Measurements from ENCODE around the gene POSTN.
"Not testable (repeated sequence)": the region's sequence is repeated elsewhere in the genome, so short reads cannot be mapped to it uniquely, and the experiment has no call there.

POSTN gene

DNA sequence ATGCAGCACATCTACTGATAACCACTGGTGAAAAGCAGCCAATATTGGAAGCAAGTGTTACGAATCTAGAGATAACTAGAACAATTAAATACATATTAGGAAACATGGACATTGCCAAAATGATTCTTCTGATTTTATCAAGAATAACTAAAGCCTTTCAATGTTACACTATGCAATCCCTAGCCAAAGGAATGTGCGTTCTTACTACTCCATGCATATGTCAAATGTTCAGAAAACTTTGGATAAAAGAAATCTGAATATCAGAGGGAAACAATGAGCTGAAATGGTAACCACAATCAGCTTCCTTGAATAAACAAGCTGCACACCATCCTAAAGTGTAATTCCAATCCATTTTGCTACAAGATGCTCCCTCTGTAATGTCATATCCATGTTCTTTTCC is 951 bp upstream of the POSTN start:
- no peak for DNase-seq (ENCODE audit: low read depth)
- TF ChIP-seq, protein P1, sequence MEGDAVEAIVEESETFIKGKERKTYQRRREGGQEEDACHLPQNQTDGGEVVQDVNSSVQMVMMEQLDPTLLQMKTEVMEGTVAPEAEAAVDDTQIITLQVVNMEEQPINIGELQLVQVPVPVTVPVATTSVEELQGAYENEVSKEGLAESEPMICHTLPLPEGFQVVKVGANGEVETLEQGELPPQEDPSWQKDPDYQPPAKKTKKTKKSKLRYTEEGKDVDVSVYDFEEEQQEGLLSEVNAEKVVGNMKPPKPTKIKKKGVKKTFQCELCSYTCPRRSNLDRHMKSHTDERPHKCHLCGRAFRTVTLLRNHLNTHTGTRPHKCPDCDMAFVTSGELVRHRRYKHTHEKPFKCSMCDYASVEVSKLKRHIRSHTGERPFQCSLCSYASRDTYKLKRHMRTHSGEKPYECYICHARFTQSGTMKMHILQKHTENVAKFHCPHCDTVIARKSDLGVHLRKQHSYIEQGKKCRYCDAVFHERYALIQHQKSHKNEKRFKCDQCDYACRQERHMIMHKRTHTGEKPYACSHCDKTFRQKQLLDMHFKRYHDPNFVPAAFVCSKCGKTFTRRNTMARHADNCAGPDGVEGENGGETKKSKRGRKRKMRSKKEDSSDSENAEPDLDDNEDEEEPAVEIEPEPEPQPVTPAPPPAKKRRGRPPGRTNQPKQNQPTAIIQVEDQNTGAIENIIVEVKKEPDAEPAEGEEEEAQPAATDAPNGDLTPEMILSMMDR (conservative IDR thresholded peaks at IDR 0.05; ENCODE audit: low read depth, low read length) = no peak
- H3K4me3 ChIP-seq (ENCODE audit: low read depth, low read length) = no peak overlapping the region

DNA sequence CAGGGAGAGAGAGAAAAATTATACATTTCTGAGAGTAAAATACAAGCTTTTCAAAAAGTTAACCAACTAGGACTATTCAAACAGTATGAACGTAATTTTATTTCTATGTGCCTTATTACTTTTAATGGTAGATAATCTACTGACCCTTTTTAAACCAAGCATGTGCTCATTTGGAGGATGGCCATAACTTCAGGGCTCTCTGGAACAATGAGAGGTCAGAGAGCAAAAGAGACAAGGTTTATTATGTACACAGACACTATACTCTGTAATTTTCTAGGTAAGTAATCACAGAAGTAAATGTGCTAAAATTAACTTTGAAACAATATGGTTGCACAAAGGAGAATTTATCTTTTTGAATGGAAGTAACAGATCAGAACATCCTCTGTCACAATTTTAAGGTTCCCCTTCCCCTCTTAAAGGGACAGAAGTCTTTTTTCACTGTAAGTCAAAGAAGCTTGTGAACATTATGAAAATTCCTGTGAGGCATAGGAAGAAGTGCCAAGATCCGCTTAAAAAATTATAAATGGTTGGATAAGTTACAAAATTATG is 1.0 kb downstream of the POSTN start:
- DNase-seq (ENCODE audit: low read depth) = peak; percentile 31
- peak overlapping the region; percentile 63 for H3K4me3 ChIP-seq (ENCODE audit: low read depth, low read length)
- TF ChIP-seq, protein P1 (conservative IDR thresholded peaks at IDR 0.05; ENCODE audit: low read depth, low read length) = no peak

DNA sequence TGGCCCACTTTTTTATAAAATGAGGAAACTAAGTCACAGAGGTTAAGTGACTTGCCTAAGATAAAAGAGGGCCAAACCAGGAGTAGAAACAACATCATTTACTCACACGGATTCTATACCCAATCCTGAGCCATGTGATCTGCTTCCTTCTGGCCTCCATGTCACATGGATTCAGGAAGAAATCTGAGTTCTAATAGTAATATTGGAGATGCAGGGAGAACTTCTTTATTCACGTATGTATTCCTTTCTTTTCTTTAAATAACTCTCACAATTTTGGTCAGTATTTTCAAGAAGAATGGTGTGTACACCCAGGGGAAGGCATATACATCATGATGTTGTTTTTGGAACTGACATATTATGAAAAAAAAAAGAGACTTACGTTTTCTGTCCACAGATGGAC is 1.8 kb downstream of the POSTN start:
- H3K4me3 ChIP-seq (ENCODE audit: low read depth, low read length) = peak overlapping the region; percentile 63
- DNase-seq (ENCODE audit: low read depth) = no peak
- TF ChIP-seq, protein P1 (conservative IDR thresholded peaks at IDR 0.05; ENCODE audit: low read depth, low read length) = no peak

DNA sequence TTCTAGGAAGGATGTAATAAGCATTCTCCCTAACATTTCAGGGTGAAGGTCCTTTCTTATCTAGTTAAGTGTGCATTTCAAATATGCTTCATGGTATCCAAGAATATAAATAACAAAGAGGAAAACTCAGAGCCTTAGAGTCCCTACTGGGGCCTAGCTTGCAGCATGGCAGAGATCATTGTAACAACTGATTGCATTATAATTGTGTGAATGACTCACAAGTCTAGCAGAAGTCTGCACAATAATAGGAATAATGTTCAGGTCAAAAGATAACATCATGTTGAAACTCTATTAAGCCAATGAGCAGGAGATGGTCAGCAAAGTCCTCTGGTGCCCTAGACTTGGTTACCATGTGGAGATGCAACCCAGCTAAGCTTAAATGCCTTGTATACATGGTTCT is 3.4 kb downstream of the POSTN start:
- peak overlapping the region; percentile 9 for H3K4me3 ChIP-seq (ENCODE audit: low read depth, low read length)
- TF ChIP-seq, protein P1 (conservative IDR thresholded peaks at IDR 0.05; ENCODE audit: low read depth, low read length) = no peak
- peak; percentile 70 for DNase-seq (ENCODE audit: low read depth)

DNA sequence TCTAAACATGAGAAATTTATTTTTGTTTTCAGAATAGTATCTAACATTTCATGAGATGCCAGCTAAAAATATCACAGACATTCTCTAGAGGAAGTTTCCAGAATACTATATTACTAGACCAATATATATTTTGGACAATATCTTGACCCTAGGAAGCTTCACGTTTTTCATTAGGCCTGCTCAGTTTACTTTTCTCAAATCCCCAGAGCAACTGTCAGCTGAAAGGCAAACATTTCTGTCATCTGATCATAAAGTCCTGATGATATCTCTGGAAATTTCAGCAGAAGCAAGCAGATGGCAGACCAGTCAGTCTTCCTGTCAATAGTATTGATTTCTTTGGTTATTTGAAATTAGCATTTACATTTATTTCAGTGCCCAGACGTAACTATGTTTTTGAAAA is 4.0 kb downstream of the POSTN start:
- DNase-seq (ENCODE audit: low read depth) = no peak
- TF ChIP-seq, protein P1 (conservative IDR thresholded peaks at IDR 0.05; ENCODE audit: low read depth, low read length) = no peak

DNA sequence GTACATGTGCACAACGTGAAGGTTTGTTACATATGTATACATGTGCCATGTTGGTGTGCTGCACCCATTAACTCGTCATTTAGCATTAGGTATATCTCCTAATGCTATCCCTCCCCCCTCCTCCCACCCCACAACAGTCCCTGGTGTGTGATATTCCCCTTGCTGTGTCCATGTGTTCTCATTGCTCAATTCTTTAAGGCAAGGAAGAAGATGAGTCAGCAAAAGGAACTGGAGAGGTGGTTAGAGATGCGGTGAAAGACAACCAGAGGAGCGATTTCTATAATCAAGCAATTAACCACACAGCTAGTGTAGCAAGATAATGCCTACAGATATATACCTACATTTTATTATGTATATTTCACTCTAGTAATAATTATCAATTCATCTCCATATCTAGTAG is 9.2 kb downstream of the POSTN start:
- DNase-seq (ENCODE audit: low read depth) = peak; percentile 65
- not testable (repeated sequence) for H3K4me3 ChIP-seq (ENCODE audit: low read depth, low read length)

More for the DNA sequence above, 4.0 kb downstream of the POSTN start:
- no peak overlapping the region for H3K4me3 ChIP-seq (ENCODE audit: low read depth, low read length)

DNA sequence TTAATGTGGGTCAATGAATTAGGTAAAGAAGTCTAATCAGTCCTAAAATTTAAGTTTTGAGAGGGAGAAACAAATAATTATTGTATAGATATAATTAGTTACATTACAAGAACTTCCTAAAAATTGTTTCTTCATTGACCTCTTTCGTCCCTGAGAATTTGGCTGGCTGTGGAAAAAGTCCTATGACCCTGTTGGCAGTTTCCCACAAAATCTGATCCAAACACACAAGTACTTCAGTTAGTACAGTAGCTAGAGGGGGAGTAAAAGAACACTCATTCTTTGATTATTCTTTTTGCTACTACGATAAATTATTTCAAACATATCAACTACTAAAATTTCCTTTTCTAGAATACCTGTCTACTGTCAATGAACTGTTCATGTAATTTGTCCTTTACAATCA is 11.3 kb downstream of the POSTN start:
- no peak for DNase-seq (ENCODE audit: low read depth)
- TF ChIP-seq, protein P1 (conservative IDR thresholded peaks at IDR 0.05; ENCODE audit: low read depth, low read length) = no peak
- H3K4me3 ChIP-seq (ENCODE audit: low read depth, low read length) = no peak overlapping the region
